ENCODE data around the gene AFDN. TPM values are rescaled to one million over a fixed set of nuclear protein-coding genes. Genes with fewer than 3 reads are reported as not detected.

The AFDN gene
- total RNA-seq, 1 experiment from 2014 or later, result 177 TPM

DNA sequence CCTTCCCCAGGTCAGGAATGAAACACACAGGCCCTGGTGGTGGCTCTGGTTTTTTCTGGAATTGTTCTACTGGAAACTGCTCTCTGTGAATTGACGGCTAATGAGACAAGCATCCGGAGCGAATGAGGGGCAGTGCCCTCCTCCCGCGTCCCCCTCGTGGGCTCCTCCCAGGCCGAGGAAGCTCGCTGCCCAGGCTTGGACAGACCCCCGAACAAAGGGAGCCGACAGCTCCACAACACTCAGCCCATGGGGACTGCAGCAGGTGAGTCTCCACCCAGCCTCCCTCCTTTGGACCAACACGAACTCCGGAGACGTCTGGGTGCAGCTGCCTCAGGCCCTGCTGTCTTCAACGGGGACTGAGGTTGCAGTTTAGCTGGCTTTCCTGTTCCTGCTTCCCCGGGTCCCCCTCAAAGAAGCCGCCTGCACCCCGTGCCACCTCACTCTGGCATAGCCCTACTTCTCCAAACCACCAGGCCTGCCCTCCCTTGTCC lies 31.3 kb upstream of the AFDN start:
- peaks cover 5% of the 10 kb centered on the region for H3K36me3 Mint-ChIP-seq (ENCODE audit: insufficient read depth, unreplicated experiment)
- TF ChIP-seq CTCF (IDR thresholded peaks at IDR 0.05; ENCODE audit: insufficient read depth in 1 of 2, low read depth in 1 of 2, low read length in 1 of 2, severe bottlenecking in 1 of 2, unreplicated experiment in 1 of 2), result no peak
- ChIA-PET CTCF (no interaction called here), POLR2A (no interaction called here)
- H3K4me3 Mint-ChIP-seq (ENCODE audit: unreplicated experiment), result peak overlapping the region; percentile 54
- intact Hi-C loops (cut with micrococcal nuclease; ENCODE audit: unreplicated experiment), result no loop called here
- no peaks in the 10 kb centered on the region for H3K9me3 ChIP-seq
- H3K27ac Mint-ChIP-seq (ENCODE audit: unreplicated experiment), result no peak overlapping the region
- H3K36me3 ChIP-seq (ENCODE audit: control insufficient read depth, insufficient read depth, low read length), result no peaks in the 10 kb centered on the region
- H3K4me3 ChIP-seq (ENCODE audit: low read depth, low read length), result no peak overlapping the region; the same call in 1 of the 2 replicates
- no peaks in the 10 kb centered on the region for H3K27me3 Mint-ChIP-seq (ENCODE audit: insufficient read depth, unreplicated experiment)
- peaks cover 22% of the 10 kb centered on the region for H3K4me1 Mint-ChIP-seq (ENCODE audit: low read depth, unreplicated experiment)
- H3K4me1 ChIP-seq, result peaks cover 17% of the 10 kb centered on the region
- H3K27me3 ChIP-seq (replicated peaks; ENCODE audit: control insufficient read depth, insufficient read depth, low read length), result no peaks in the 10 kb centered on the region
- BruUV-seq (replicated peaks), result no TSS peak
- H3K9me3 Mint-ChIP-seq (ENCODE audit: unreplicated experiment), result no peaks in the 10 kb centered on the region
- no peak for DNase-seq

- intact Hi-C loops (cut with micrococcal nuclease; ENCODE audit: unreplicated experiment), result loop anchor here (2.0 kb wide), 1 partner anchor 119 kb away; no protein-coding TSS in a partner anchor
- Histone ChIP-seq H3K27me3 (replicated peaks; ENCODE audit: control insufficient read depth, insufficient read depth, low read length) (no peaks in the 10 kb centered on the region), H3K4me1 (peaks cover 17% of the 10 kb centered on the region), H3K9me3 (no peaks in the 10 kb centered on the region), H3K36me3 (ENCODE audit: control insufficient read depth, insufficient read depth, low read length) (no peaks in the 10 kb centered on the region), H3K4me3 (ENCODE audit: low read depth, low read length) (peak overlapping the region; percentile 51)
- Mint-ChIP-seq H3K4me3 (ENCODE audit: unreplicated experiment) (peak overlapping the region; percentile 54), H3K4me1 (ENCODE audit: low read depth, unreplicated experiment) (peaks cover 22% of the 10 kb centered on the region), H3K9me3 (ENCODE audit: unreplicated experiment) (no peaks in the 10 kb centered on the region), H3K36me3 (ENCODE audit: insufficient read depth, unreplicated experiment) (peaks cover under 1% of the 10 kb centered on the region), H3K27me3 (ENCODE audit: insufficient read depth, unreplicated experiment) (no peaks in the 10 kb centered on the region), H3K27ac (ENCODE audit: unreplicated experiment) (no peak overlapping the region)
- no peak for DNase-seq
- ChIA-PET CTCF (no interaction called here), POLR2A (interaction anchor here (0.9 kb wide), 1 partner anchor 15 kb away, joined by 3 read pairs; no protein-coding TSS in a partner anchor)
- TF ChIP-seq CTCF (IDR thresholded peaks at IDR 0.05; ENCODE audit: insufficient read depth in 1 of 2, low read depth in 1 of 2, low read length in 1 of 2, severe bottlenecking in 1 of 2, unreplicated experiment in 1 of 2), result no peak
- no TSS peak for BruUV-seq (replicated peaks)
Observed at GRCh38 chr6:167795874-167796191, 30.9 kb upstream of the AFDN start.

DNA sequence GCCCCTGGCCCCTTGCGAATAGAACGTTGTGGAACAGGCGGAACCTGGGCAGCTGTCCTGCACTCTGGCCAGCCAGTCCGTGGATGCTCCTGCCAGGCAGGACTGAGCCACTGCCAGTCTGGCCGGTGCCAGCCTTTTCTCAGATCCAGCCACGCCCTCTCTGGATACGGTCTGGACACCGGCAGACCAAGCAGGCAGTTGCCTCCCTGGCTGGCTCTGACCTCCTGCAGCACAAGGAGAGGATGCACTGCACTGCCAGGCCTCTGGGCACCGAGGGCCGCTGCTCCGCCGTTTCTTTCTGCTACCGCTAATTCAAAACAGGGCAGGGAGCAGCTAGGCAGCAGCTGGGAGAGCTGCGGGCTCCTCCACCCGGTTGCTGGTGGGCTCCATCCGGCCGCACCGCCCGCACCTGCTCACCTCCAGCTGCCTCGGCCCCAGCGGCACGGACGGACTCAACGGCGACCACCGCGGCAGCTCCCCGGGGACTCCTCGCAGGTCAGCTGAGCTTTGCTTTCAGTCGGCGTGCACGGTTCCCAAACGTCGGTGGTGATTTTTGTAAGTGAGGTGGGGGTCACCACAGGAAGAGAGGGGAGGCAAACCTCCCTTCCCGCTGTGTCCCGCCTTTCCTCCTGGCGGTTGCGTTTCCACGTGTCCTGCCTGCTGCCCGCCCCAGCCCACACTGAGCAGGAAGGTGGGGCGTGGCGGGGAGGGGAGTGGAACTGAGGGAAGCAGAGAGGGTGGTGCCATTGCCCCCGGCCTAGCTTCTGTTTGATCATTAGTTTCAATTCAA lies 30.3 kb upstream of the AFDN start:
- Mint-ChIP-seq H3K27me3 (ENCODE audit: insufficient read depth, unreplicated experiment) (no peaks in the 10 kb centered on the region), H3K27ac (ENCODE audit: unreplicated experiment) (peak overlapping the region; percentile 27), H3K4me1 (ENCODE audit: low read depth, unreplicated experiment) (peaks cover 22% of the 10 kb centered on the region), H3K4me3 (ENCODE audit: unreplicated experiment) (peak overlapping the region; percentile 62), H3K9me3 (ENCODE audit: unreplicated experiment) (no peaks in the 10 kb centered on the region), H3K36me3 (ENCODE audit: insufficient read depth, unreplicated experiment) (no peaks in the 10 kb centered on the region)
- Histone ChIP-seq H3K27me3 (replicated peaks; ENCODE audit: control insufficient read depth, insufficient read depth, low read length) (no peaks in the 10 kb centered on the region), H3K36me3 (ENCODE audit: control insufficient read depth, insufficient read depth, low read length) (no peaks in the 10 kb centered on the region), H3K9me3 (no peaks in the 10 kb centered on the region), H3K4me3 (ENCODE audit: low read depth, low read length) (peak overlapping the region; percentile 51), H3K4me1 (peaks cover 17% of the 10 kb centered on the region)
- peak; percentile 51 to 53 for DNase-seq
- BruUV-seq (replicated peaks), result TSS peak; percentile 42
- intact Hi-C loops (cut with micrococcal nuclease; ENCODE audit: unreplicated experiment), result loop anchor here (2.0 kb wide), 1 partner anchor 120 kb away; no protein-coding TSS in a partner anchor
- ChIA-PET CTCF (interaction anchor here (0.6 kb wide), 1 partner anchor 121 kb away, joined by 3 read pairs; no protein-coding TSS in a partner anchor), POLR2A (interaction anchor here (0.9 kb wide), 1 partner anchor 16 kb away, joined by 3 read pairs; no protein-coding TSS in a partner anchor)
- no peak for TF ChIP-seq CTCF (IDR thresholded peaks at IDR 0.05; ENCODE audit: insufficient read depth in 1 of 2, low read depth in 1 of 2, low read length in 1 of 2, severe bottlenecking in 1 of 2, unreplicated experiment in 1 of 2)

Measured in Caco-2 (cell line).